ENCODE results near the gene CTSV. TPM values are rescaled to one million over a fixed set of nuclear protein-coding genes. Genes with fewer than 3 reads are reported as not detected.
"Not testable (repeated sequence)": the region's sequence is repeated elsewhere in the genome, so short reads cannot be mapped to it uniquely, and the experiment has no call there.

CTSV gene
- total and polyA plus RNA-seq, 5 donors, result 0.14 to 0.23 (median 0.18) TPM; not detected in 1

DNA sequence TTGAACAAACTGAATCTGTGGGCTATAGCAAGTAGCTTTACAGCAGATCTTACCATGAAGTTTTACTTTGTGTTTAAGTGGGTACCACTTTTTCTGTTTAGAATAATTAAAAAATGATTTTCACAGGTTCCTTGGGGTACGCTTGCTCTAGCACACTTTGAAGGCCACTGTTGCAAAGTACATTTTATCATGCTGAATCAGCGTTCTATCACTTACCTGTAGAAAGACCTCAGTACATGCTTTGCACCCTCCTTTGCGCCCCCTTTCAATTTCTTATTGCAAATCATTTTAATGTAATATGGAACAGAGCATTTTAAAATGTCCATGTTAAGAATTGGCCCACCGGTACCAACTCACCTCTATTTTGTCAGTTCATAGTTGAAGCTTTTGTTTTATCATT is 31.4 kb upstream of the CTSV start:
- intact Hi-C loops (cut with DNase I); H3K9me3 ChIP-seq (ENCODE audit: control insufficient read depth, low read length); ATAC-seq; DNase-seq; H3K27ac ChIP-seq (ENCODE audit: low read length); H3K4me3 ChIP-seq (ENCODE audit: low read length); H3K27me3 ChIP-seq (ENCODE audit: control insufficient read depth, insufficient read depth); H3K4me1 ChIP-seq (ENCODE audit: control insufficient read depth, insufficient read depth, low read length): not testable (repeated sequence)
- WGBS, result 95% methylated on average over 4 of the region's 4 CpGs

DNA sequence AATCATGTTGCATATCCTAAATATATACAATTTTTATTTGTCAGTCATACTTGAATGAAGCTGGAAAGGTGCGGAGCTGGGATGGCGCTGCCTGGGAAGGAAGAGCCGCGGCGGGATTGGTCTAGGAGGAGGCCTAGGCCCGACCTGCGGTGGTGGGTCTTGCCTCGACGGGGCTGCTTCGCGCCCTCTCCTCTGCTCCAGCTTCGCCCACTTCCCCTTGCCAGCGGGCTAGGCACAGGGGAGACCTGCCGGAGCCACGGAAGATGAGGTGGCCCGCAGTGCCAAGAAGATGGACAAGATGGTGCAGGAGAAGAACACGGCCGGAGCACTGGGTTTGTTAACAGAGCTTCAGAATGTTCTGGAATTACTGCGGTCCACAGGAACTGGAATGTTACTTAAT is 28.5 kb upstream of the CTSV start:
- Histone ChIP-seq H3K27ac (ENCODE audit: low read length) (no peak overlapping the region), H3K4me1 (ENCODE audit: control insufficient read depth, insufficient read depth, low read length) (no peaks in the 10 kb centered on the region), H3K9me3 (ENCODE audit: control insufficient read depth, low read length) (no peaks in the 10 kb centered on the region), H3K4me3 (ENCODE audit: low read length) (no peak overlapping the region), H3K27me3 (ENCODE audit: control insufficient read depth, insufficient read depth) (no peaks in the 10 kb centered on the region)
- intact Hi-C loops (cut with DNase I), result no loop called here
- no peak for ATAC-seq
- WGBS, result 95% methylated on average over 19 of the region's 19 CpGs
- peak in 1 of 3 donors; percentile 36 for DNase-seq

DNA sequence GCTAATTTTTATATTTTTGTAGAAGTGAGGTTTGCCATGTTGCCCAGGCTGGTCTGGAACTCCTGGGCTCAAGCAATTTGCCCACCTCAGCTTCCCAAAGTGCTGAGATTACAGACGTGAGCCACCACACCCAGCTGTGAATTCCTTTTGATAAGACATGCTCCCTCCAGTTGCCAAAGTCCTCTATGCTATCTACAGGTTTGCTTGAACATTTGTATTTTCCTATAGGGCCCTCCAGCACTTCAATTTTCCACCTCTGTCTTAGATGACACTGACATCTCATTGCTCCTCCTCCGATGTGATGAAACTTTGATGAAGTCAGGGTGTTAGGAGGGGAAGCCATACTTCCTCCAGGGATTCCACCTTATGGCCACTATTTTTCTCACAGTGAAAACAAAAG is 25.2 kb upstream of the CTSV start:
- H3K27ac ChIP-seq (ENCODE audit: low read length), result no peak overlapping the region
- ATAC-seq, result no peak
- no peak overlapping the region for H3K4me3 ChIP-seq (ENCODE audit: low read length)
- H3K4me1 ChIP-seq (ENCODE audit: control insufficient read depth, insufficient read depth, low read length), result no peaks in the 10 kb centered on the region
- no peaks in the 10 kb centered on the region for H3K9me3 ChIP-seq (ENCODE audit: control insufficient read depth, low read length)
- DNase-seq, result no peak
- no peaks in the 10 kb centered on the region for H3K27me3 ChIP-seq (ENCODE audit: control insufficient read depth, insufficient read depth)
- WGBS, result 25% methylated on average over 2 of the region's 2 CpGs
- intact Hi-C loops (cut with DNase I), result no loop called here

DNA sequence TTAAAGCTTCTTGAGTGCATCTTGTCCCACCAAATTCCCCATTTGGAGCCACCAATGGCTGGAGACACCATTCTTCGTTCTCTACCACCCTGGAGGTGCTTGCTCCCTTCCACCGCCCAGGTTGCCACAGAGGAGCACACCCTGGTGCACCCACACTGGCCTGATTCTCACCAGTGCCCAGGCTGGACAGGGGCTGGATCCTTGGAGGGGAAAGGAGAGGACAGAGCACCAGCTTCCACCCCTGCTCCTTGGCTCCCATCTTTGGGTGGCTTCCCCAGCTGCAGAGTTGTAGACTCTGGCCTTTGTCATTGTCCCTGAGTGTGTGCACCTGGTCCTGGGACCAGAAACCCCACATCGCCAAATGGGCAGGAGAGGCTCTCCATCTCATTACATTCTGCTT is 21.9 kb upstream of the CTSV start:
- no peak for ATAC-seq

DNA sequence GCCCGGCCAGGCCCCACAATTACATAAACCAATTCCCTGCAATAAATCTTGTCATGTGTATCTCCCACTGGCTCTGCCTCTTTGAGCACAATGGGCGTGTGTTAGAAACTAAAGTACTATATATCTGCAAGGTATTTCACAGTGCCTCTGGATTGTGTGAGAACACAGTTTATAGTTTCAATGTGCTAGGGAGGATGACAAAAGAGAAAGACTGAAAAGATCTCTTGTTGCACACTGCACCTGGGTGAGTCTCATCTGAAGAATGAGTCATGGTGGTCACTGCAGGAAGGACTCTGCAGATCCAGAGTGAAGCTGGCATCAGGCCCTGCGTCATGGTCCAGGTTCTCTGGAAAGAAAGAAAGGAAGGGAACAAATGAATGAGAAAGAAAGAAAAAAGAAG is 20.7 kb upstream of the CTSV start:
- intact Hi-C loops (cut with DNase I), result no loop called here
- Histone ChIP-seq H3K27me3 (ENCODE audit: control insufficient read depth, insufficient read depth) (no peaks in the 10 kb centered on the region), H3K4me1 (ENCODE audit: control insufficient read depth, insufficient read depth, low read length) (no peaks in the 10 kb centered on the region), H3K9me3 (ENCODE audit: control insufficient read depth, low read length) (peaks cover 4% of the 10 kb centered on the region), H3K4me3 (ENCODE audit: low read length) (no peak overlapping the region), H3K27ac (ENCODE audit: low read length) (no peak overlapping the region)
- WGBS, result 80% methylated on average over 3 of the region's 3 CpGs
- DNase-seq, result no peak
- no peak for ATAC-seq

More for the DNA sequence above, 21.9 kb upstream of the CTSV start:
- Histone ChIP-seq H3K4me1 (ENCODE audit: control insufficient read depth, insufficient read depth, low read length) (no peaks in the 10 kb centered on the region), H3K4me3 (ENCODE audit: low read length) (no peak overlapping the region), H3K27me3 (ENCODE audit: control insufficient read depth, insufficient read depth) (no peaks in the 10 kb centered on the region), H3K27ac (ENCODE audit: low read length) (no peak overlapping the region), H3K9me3 (ENCODE audit: control insufficient read depth, low read length) (peaks cover 4% of the 10 kb centered on the region)
- DNase-seq, result no peak
- intact Hi-C loops (cut with DNase I), result no loop called here
- WGBS, result 92% methylated on average over 3 of the region's 3 CpGs

DNA sequence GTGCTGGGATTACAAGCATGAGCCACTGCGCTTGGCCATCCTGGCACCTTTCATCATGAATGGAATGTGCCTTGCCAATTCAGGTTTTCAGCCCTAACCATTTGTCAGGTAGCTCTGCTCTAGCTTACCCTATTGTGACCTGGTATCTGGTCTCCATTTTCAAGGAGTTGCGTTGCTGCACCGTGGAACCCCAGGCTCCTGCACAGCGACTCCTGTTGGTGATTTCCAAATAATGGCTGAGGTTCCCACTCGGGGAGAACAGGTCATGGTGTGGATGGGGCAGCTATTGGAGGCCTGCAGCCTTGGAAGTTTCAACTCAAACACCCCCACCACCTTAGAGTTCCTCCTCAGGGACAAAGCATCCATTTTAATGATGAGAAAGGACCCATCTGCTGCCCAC is 18.7 kb upstream of the CTSV start:
- WGBS, result 90% methylated on average over 5 of the region's 5 CpGs

DNA sequence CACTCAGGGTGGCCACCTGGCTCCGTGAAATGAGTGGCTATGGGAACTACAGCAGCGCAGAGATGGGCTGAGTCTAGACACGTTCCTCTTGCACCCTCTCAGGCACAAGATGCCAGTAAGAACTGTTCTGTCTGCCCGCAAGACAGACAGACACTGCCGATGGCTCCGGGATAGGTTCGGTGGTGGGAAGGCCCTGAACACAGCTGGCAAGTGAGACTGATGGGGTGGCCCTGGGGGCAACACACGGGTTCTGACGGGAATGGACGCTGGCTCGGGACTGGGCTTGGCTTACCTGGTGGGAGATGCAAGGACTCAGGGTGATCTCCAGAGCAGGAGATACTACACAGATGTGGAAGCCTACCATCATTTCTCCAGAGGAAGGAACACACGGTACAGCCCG is 16.9 kb upstream of the CTSV start:
- intact Hi-C loops (cut with DNase I); H3K9me3 ChIP-seq (ENCODE audit: control insufficient read depth, low read length); H3K4me3 ChIP-seq (ENCODE audit: low read length); H3K4me1 ChIP-seq (ENCODE audit: control insufficient read depth, insufficient read depth, low read length); H3K27ac ChIP-seq (ENCODE audit: low read length); H3K27me3 ChIP-seq (ENCODE audit: control insufficient read depth, insufficient read depth); ATAC-seq; DNase-seq: not testable (repeated sequence)
- WGBS, result 81% methylated on average over 11 of the region's 13 CpGs

More for the DNA sequence above, 18.7 kb upstream of the CTSV start:
- Histone ChIP-seq H3K9me3 (ENCODE audit: control insufficient read depth, low read length) (peaks cover 4% of the 10 kb centered on the region), H3K27me3 (ENCODE audit: control insufficient read depth, insufficient read depth) (no peaks in the 10 kb centered on the region), H3K4me1 (ENCODE audit: control insufficient read depth, insufficient read depth, low read length) (no peaks in the 10 kb centered on the region), H3K27ac (ENCODE audit: low read length) (no peak overlapping the region), H3K4me3 (ENCODE audit: low read length) (no peak overlapping the region)
- intact Hi-C loops (cut with DNase I), result no loop called here
- DNase-seq (no peak), ATAC-seq (no peak)

DNA sequence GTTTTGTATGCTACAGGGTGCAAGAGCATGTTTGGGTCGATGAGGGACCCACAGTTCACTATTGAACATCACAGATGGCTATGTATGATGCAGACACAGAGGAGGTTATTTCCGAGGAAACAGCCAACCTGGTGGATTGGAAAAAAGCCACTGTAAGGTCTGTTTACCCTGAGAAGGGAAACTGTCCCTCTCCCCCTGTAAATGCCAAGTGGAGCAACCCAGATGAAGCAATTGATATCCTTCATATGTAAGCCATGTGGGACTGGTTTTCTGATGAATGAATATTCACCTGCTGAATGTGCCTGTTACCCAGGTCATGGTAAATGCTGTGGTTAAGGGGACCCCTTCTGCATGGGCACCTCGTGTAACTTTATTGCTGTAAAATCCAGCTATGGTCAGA is 14.8 kb upstream of the CTSV start:
- Histone ChIP-seq H3K27ac (ENCODE audit: low read length) (no peak overlapping the region), H3K4me3 (ENCODE audit: low read length) (no peak overlapping the region), H3K27me3 (ENCODE audit: control insufficient read depth, insufficient read depth) (no peaks in the 10 kb centered on the region), H3K9me3 (ENCODE audit: control insufficient read depth, low read length) (peaks cover 4% of the 10 kb centered on the region), H3K4me1 (ENCODE audit: control insufficient read depth, insufficient read depth, low read length) (no peaks in the 10 kb centered on the region)
- no peak for ATAC-seq
- WGBS, result 64% methylated on average over 3 of the region's 3 CpGs
- no peak for DNase-seq
- intact Hi-C loops (cut with DNase I), result no loop called here

- DNase-seq (no peak), ATAC-seq (no peak)
- 64% methylated on average over 2 of the region's 2 CpGs for WGBS
- no peaks in the 10 kb centered on the region for H3K27me3 ChIP-seq (ENCODE audit: control insufficient read depth, insufficient read depth)
- intact Hi-C loops (cut with DNase I), result no loop called here
- H3K4me1 ChIP-seq (ENCODE audit: control insufficient read depth, insufficient read depth, low read length), result no peaks in the 10 kb centered on the region
- no peak overlapping the region for H3K27ac ChIP-seq (ENCODE audit: low read length)
- H3K9me3 ChIP-seq (ENCODE audit: control insufficient read depth, low read length), result peaks cover 2% of the 10 kb centered on the region
- no peak overlapping the region for H3K4me3 ChIP-seq (ENCODE audit: low read length)
These were observed 13.8 kb upstream of the CTSV start for GRCh38 chr9:97052735-97053134.

GRCh38 chr9:97046228-97046627 is 7.3 kb upstream of the CTSV start:
- Histone ChIP-seq H3K4me3 (ENCODE audit: low read length) (no peak overlapping the region), H3K27me3 (ENCODE audit: control insufficient read depth, insufficient read depth) (no peaks in the 10 kb centered on the region), H3K27ac (ENCODE audit: low read length) (no peak overlapping the region), H3K9me3 (ENCODE audit: control insufficient read depth, low read length) (no peaks in the 10 kb centered on the region), H3K4me1 (ENCODE audit: control insufficient read depth, insufficient read depth, low read length) (no peaks in the 10 kb centered on the region)
- DNase-seq (no peak), ATAC-seq (no peak)
- intact Hi-C loops (cut with DNase I), result no loop called here
- WGBS, result 58% methylated on average over 5 of the region's 5 CpGs

DNA sequence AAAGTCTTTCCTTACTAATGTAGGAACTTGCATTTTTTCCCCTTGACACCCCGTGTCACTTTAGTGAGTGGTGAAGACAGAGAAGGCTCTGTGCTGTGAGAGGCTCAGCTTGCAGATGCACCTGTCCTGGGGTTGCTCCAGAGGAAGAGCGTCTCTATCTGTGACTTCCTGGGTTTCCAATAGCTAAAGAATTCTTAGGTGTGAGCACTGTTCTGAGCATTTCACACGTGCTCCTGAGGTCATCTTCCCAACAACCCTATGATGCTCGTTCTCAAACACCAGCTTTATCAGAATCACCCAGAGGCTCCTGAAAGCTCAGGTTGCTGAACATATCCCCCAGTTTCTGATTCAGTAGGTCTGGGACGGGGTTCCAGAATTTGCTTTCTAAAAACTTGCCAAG is 6.4 kb upstream of the CTSV start:
- intact Hi-C loops (cut with DNase I), result no loop called here
- Histone ChIP-seq H3K27me3 (ENCODE audit: control insufficient read depth, insufficient read depth) (no peaks in the 10 kb centered on the region), H3K27ac (ENCODE audit: low read length) (no peak overlapping the region), H3K9me3 (ENCODE audit: control insufficient read depth, low read length) (no peaks in the 10 kb centered on the region), H3K4me1 (ENCODE audit: control insufficient read depth, insufficient read depth, low read length) (no peaks in the 10 kb centered on the region), H3K4me3 (ENCODE audit: low read length) (no peak overlapping the region)
- 66% methylated on average over 5 of the region's 5 CpGs for WGBS
- DNase-seq (no peak), ATAC-seq (no peak)

DNA sequence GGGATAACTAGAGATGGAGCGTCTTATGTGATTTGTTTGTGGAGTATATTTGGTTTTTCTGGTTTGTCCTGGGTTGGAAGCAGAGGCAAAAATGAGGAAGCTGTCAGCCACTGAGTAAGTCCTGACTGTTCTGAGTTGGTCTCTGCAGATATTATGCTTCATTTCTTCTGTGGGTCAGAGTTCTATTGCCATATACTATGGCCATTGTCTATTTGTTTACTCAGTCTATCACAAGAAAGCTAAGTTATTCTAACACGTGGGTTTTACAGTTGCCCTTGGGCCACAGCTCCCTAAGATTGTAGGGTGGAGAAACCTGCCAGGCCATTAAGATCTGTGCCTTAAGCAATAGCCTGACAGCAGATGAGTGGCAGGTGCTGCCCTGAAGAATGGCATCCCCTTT is 3.0 kb upstream of the CTSV start:
- H3K4me3 ChIP-seq (ENCODE audit: low read length), result no peak overlapping the region
- intact Hi-C loops (cut with DNase I), result no loop called here
- no peaks in the 10 kb centered on the region for H3K4me1 ChIP-seq (ENCODE audit: control insufficient read depth, insufficient read depth, low read length)
- WGBS, result 46% methylated on average over 2 of the region's 2 CpGs
- ATAC-seq (no peak), DNase-seq (no peak)
- no peak overlapping the region for H3K27ac ChIP-seq (ENCODE audit: low read length)
- no peaks in the 10 kb centered on the region for H3K27me3 ChIP-seq (ENCODE audit: control insufficient read depth, insufficient read depth)
- H3K9me3 ChIP-seq (ENCODE audit: control insufficient read depth, low read length), result no peaks in the 10 kb centered on the region
